A549 (cell line): ENCODE results near the gene LHX1. TPM values are rescaled to one million over a fixed set of nuclear protein-coding genes. Genes with fewer than 3 reads are reported as not detected.

Experiments
- ATAC-seq, 2 experiments: fragments of 200-7000 bp in 1 of 2; fragments of >200 bp in 1 of 2; cut with Nextera tagmentation in 1 of 2; cut with Tn5 transposase in 1 of 2; 3 replicates each; pipeline versions ENCODE4 v1.8.0 to v1.9.1; 2018 to 2020; ENCODE audit warnings: mild to moderate bottlenecking in 1 of 2, moderate library complexity in 1 of 2
- CTCF ChIA-PET: fragments of 300-600 bp; sonication (Branson Sonifier 250); formaldehyde crosslinking; extraction: SDS; loops from one replicate; lab custom pipeline; 2021; ENCODE audit warnings: antibody characterized with exemption, inconsistent platforms; lab: Yijun Ruan, JAX
- POLR2A ChIA-PET: fragments of 350-600 bp; formaldehyde crosslinking; extraction: SDS; loops from one replicate; lab custom pipeline; 2021; ENCODE audit warnings: antibody characterized with exemption, inconsistent platforms; lab: Yijun Ruan, JAX
- DNase-seq, 2 experiments: peaks; one replicate each; pipeline versions ENCODE4 v3.0.0 to v3.0.0-alpha.2; 2011 to 2016; ENCODE audit warnings: low read depth in 1 of 2, low spot score in 1 of 2
- FAIRE-seq: peaks from 2 replicates; lab custom pipeline; 2011; peaks lifted over from hg19 to GRCh38; lab: Jason Lieb, UNC
- H3K27ac ChIP-seq, 2 experiments: fragments of >200 bp; sonication (Bioruptor Twin); formaldehyde crosslinking; 3 replicates each; pipeline ENCODE4 v1.5.1; 2016 to 2017
- H3K4me1 ChIP-seq: fragments of >200 bp; sonication (Bioruptor Twin); formaldehyde crosslinking; 3 replicates; pipeline ENCODE4 v1.6.1; 2016
- H3K4me2 ChIP-seq: fragments of >200 bp; sonication (Bioruptor Twin); formaldehyde crosslinking; 3 replicates; pipeline ENCODE4 v1.6.1; 2016
- H3K4me3 ChIP-seq: fragments of >200 bp; sonication (Bioruptor Twin); formaldehyde crosslinking; 3 replicates; pipeline ENCODE4 v1.5.1; 2016
- H3K9me3 ChIP-seq: fragments of >200 bp; sonication (Bioruptor Twin); formaldehyde crosslinking; 3 replicates; pipeline ENCODE4 v1.6.1; 2016
- CHD2 ChIP-seq: fragments of 150-350 bp; IDR thresholded peaks from 2 replicates; pipeline ENCODE4 v1.6.1; 2014; ENCODE audit warnings: low read length; ENCODE audit not compliant: partially characterized antibody
- EHMT2 ChIP-seq: fragments of 200-600 bp; sonication (generic); IDR thresholded peaks from 2 replicates; pipeline ENCODE4 v1.6.1; 2016; ENCODE audit warnings: antibody characterized with exemption, low read depth, mild to moderate bottlenecking, moderate library complexity
- EP300 ChIP-seq, 2 experiments: fragments of >200 bp; sonication (Bioruptor Twin); formaldehyde crosslinking; IDR thresholded peaks; 2 replicates in 1 of 2; 3 replicates in 1 of 2; pipeline ENCODE4 v1.6.1; 2016 to 2017
- FOSL2 ChIP-seq, 2 experiments: fragments of 450-650 bp in 1 of 2; fragments of >200 bp in 1 of 2; sonication (Bioruptor Twin) in 1 of 2; formaldehyde crosslinking; IDR thresholded peaks; 2 replicates each; pipeline versions ENCODE4 v1.5.0 to v1.6.1; 2016 to 2020; ENCODE audit warnings: mild to moderate bottlenecking in 1 of 2, moderate library complexity in 1 of 2
- GATA3 ChIP-seq: IDR thresholded peaks from 2 replicates; pipeline ENCODE4 v1.6.1; 2012; ENCODE audit warnings: borderline replicate concordance
- HOXA7 ChIP-seq: fragments of 250-450 bp; sonication (Bioruptor Pico); IDR thresholded peaks from 2 replicates; pipeline ENCODE4 v1.5.0; 2020; ENCODE audit warnings: mild to moderate bottlenecking, moderate library complexity
- JUN ChIP-seq, 2 experiments: fragments of >200 bp; sonication (Bioruptor Twin); formaldehyde crosslinking; IDR thresholded peaks; 2 replicates in 1 of 2; 3 replicates in 1 of 2; pipeline ENCODE4 v1.6.1; 2016 to 2017
- KDM5A ChIP-seq: fragments of 200-600 bp; sonication (generic); IDR thresholded peaks from 2 replicates; pipeline ENCODE4 v1.6.1; 2016; ENCODE audit warnings: antibody characterized with exemption, mild to moderate bottlenecking
- MAFK ChIP-seq: fragments of 450-650 bp; IDR thresholded peaks from 2 replicates; pipeline ENCODE4 v1.6.1; 2014; ENCODE audit not compliant: partially characterized antibody
- MAX ChIP-seq: IDR thresholded peaks from 2 replicates; pipeline ENCODE4 v1.6.1; 2012
- NPAS2 ChIP-seq: fragments of 250-450 bp; sonication (Bioruptor Pico); IDR thresholded peaks from 2 replicates; pipeline ENCODE4 v1.8.0; 2022; ENCODE audit warnings: mild to moderate bottlenecking, moderate library complexity, borderline replicate concordance
- NR3C1 ChIP-seq: fragments of >200 bp; sonication (Bioruptor Twin); formaldehyde crosslinking; IDR thresholded peaks from 3 replicates; pipeline ENCODE4 v1.6.1; 2017
- PBX3 ChIP-seq: IDR thresholded peaks from 2 replicates; pipeline ENCODE4 v1.6.1; 2012
- RNF2 ChIP-seq: fragments of 200-600 bp; sonication (generic); IDR thresholded peaks from 2 replicates; pipeline ENCODE4 v1.6.1; 2016; ENCODE audit warnings: low read depth, mild to moderate bottlenecking, antibody characterized with exemption, moderate library complexity, borderline replicate concordance
- SMC3 ChIP-seq: fragments of >200 bp; sonication (Bioruptor Twin); formaldehyde crosslinking; IDR thresholded peaks from 3 replicates; pipeline ENCODE4 v1.6.1; 2018; ENCODE audit warnings: inconsistent platforms
- SREBF2 ChIP-seq: fragments of 450-650 bp; IDR thresholded peaks from 2 replicates; pipeline ENCODE4 v1.6.1; 2014; ENCODE audit warnings: mild to moderate bottlenecking, moderate library complexity
- TFCP2L1 ChIP-seq: fragments of 250-450 bp; sonication (Bioruptor Pico); IDR thresholded peaks from 2 replicates; pipeline ENCODE4 v1.5.0; 2021; ENCODE audit warnings: mild to moderate bottlenecking
- ZFP36 ChIP-seq: fragments of 450-650 bp; IDR thresholded peaks from 2 replicates; pipeline ENCODE4 v1.6.1; 2014; ENCODE audit warnings: borderline replicate concordance; ENCODE audit not compliant: partially characterized antibody
- ZSCAN20 ChIP-seq: fragments of 250-450 bp; sonication (Bioruptor Pico); IDR thresholded peaks from 2 replicates; pipeline ENCODE4 v1.8.0; 2022; ENCODE audit warnings: mild to moderate bottlenecking, moderate library complexity
- WGBS: methylation state at CpG from one replicate; pipeline ENCODE4 v1.1.6; 2017; ENCODE audit errors: missing lambda C conversion rate; 5-methylcytosine and 5-hydroxymethylcytosine counted together
- polyA plus RNA-seq, 4 experiments: library from polyadenylated mRNA; depleted of rRNA in 3 of 4; stranded (reverse); fragments of >200 nt; fragmentation: RNase III in 1 of 4; extraction: RNeasy Plus Mini Kit Qiagen cat#74134 plus additional on column Dnase treatment in 1 of 4; gene quantifications; 2 replicates in 3 of 4; 3 replicates in 1 of 4; pipeline ENCODE4 v1.2.3, GENCODE V29; 2011 to 2017
- TF ChIP-seq, protein P1 (sequence below): fragments of 150-350 bp; IDR thresholded peaks from 2 replicates; pipeline ENCODE4 v1.6.1; 2014; ENCODE audit warnings: low read depth, mild to moderate bottlenecking, low read length
- TF ChIP-seq, protein P2 (sequence below): fragments of >200 bp; sonication (Bioruptor Twin); formaldehyde crosslinking; IDR thresholded peaks from 2 replicates; pipeline ENCODE4 v1.6.1; 2016
- TF ChIP-seq, protein P3 (sequence below): fragments of 200-600 bp; sonication (generic); IDR thresholded peaks from 2 replicates; pipeline ENCODE4 v1.6.1; 2016; ENCODE audit warnings: antibody characterized with exemption, mild to moderate bottlenecking, moderate library complexity

Gene LHX1
- polyA plus RNA-seq, 2 of the 4 experiments (the other 2 are of a cell fraction) = 0.53 to 2.2 TPM

DNA sequence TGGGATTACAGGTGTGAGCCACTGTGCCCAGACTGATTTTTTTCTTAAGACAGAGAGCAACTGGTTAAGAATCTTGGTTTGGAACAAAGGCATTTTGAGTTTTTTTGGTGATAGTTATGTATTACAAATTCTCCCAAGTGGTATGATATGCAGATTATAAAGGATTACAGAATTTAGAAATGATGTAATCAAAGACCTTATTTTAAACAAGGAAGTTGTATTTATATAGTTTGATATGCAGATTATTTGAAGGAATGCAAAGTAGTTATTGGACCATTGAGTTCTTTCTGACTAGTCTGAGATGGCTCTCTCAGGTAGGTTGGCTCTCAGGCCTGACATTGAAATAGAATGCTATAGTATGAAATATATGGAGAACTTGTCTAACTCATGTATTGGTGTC, 46.3 kb downstream of the LHX1 start:
- POLR2A ChIA-PET = no interaction called here
- Histone ChIP-seq H3K4me1 (peaks cover 25% of the 10 kb centered on the region), H3K4me2 (no peak overlapping the region), H3K4me3 (no peak overlapping the region)
- no peak for TF ChIP-seq ZFP36
- TF ChIP-seq SMC3 = no peak
- no peak for TF ChIP-seq NR3C1
- TF ChIP-seq EHMT2 = no peak
- no peak for TF ChIP-seq TFCP2L1 (CRISPR knock-in tag)
- no peak for TF ChIP-seq NPAS2 (CRISPR knock-in tag)
- TF ChIP-seq SREBF2 = no peak
- TF ChIP-seq MAFK = no peak
- no peak for TF ChIP-seq KDM5A
- TF ChIP-seq CHD2 = no peak
- TF ChIP-seq EP300 (IDR thresholded peaks at IDR 0.05) = no peak
- TF ChIP-seq PBX3 = no peak
- TF ChIP-seq, protein P1, sequence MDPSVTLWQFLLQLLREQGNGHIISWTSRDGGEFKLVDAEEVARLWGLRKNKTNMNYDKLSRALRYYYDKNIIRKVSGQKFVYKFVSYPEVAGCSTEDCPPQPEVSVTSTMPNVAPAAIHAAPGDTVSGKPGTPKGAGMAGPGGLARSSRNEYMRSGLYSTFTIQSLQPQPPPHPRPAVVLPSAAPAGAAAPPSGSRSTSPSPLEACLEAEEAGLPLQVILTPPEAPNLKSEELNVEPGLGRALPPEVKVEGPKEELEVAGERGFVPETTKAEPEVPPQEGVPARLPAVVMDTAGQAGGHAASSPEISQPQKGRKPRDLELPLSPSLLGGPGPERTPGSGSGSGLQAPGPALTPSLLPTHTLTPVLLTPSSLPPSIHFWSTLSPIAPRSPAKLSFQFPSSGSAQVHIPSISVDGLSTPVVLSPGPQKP = no peak
- no peak for TF ChIP-seq GATA3
- TF ChIP-seq, all 56 proteins: peak for 0
- ATAC-seq (no peak), DNase-seq (no peak), FAIRE-seq (no peak)
- CTCF ChIA-PET = no interaction called here
- Histone ChIP-seq H3K27ac (no peak overlapping the region), H3K9me3 (no peaks in the 10 kb centered on the region)

DNA sequence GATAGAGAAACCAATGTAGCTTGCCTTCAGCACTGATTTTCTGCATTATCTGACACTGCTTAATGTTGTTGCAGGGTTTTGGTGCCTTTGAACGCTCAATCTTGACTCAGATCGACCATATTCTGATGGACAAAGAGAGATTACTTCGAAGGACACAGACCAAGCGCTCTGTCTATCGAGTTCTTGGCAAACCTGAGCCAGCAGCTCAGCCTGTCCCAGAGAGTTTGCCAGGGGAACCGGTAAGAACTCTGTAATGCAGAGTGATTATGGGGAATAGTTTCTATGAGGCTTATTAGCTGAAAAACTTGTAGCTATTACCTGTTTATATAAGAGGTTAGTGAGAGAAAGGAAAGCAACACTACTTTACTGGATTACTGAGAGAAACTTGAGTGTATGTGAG, 51.9 kb downstream of the LHX1 start:
- POLR2A ChIA-PET = no interaction called here
- FAIRE-seq = no peak
- no peaks in the 10 kb centered on the region for H3K4me1 ChIP-seq
- no peaks in the 10 kb centered on the region for H3K9me3 ChIP-seq
- 91% methylated on average over 6 of the region's 6 CpGs for WGBS
- DNase-seq = no peak
- H3K4me3 ChIP-seq = no peak overlapping the region
- H3K4me2 ChIP-seq = no peak overlapping the region
- H3K27ac ChIP-seq = no peak overlapping the region
- no peak for ATAC-seq
- CTCF ChIA-PET = interaction anchor here (0.9 to 1.4 kb wide), 4 partner anchors 12 to 360 kb away, joined by 3 to 4 read pairs (median 4); no protein-coding TSS in a partner anchor
- TF ChIP-seq JUN (IDR thresholded peaks at IDR 0.05) = no peak
- TF ChIP-seq MAX = no peak
- TF ChIP-seq RNF2 = no peak

- H3K4me1 ChIP-seq = no peaks in the 10 kb centered on the region
- no peak overlapping the region for H3K4me3 ChIP-seq
- ATAC-seq = no peak
- TF ChIP-seq, protein P2, sequence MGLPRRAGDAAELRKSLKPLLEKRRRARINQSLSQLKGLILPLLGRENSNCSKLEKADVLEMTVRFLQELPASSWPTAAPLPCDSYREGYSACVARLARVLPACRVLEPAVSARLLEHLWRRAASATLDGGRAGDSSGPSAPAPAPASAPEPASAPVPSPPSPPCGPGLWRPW = no peak
- TF ChIP-seq, protein P3, sequence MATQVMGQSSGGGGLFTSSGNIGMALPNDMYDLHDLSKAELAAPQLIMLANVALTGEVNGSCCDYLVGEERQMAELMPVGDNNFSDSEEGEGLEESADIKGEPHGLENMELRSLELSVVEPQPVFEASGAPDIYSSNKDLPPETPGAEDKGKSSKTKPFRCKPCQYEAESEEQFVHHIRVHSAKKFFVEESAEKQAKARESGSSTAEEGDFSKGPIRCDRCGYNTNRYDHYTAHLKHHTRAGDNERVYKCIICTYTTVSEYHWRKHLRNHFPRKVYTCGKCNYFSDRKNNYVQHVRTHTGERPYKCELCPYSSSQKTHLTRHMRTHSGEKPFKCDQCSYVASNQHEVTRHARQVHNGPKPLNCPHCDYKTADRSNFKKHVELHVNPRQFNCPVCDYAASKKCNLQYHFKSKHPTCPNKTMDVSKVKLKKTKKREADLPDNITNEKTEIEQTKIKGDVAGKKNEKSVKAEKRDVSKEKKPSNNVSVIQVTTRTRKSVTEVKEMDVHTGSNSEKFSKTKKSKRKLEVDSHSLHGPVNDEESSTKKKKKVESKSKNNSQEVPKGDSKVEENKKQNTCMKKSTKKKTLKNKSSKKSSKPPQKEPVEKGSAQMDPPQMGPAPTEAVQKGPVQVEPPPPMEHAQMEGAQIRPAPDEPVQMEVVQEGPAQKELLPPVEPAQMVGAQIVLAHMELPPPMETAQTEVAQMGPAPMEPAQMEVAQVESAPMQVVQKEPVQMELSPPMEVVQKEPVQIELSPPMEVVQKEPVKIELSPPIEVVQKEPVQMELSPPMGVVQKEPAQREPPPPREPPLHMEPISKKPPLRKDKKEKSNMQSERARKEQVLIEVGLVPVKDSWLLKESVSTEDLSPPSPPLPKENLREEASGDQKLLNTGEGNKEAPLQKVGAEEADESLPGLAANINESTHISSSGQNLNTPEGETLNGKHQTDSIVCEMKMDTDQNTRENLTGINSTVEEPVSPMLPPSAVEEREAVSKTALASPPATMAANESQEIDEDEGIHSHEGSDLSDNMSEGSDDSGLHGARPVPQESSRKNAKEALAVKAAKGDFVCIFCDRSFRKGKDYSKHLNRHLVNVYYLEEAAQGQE = no peak
- TF ChIP-seq FOSL2 (IDR thresholded peaks at IDR 0.05) (no peak), FOSL2 (CRISPR knock-in tag; IDR thresholded peaks at IDR 0.05) (no peak), ZSCAN20 (CRISPR knock-in tag) (no peak), HOXA7 (CRISPR knock-in tag) (no peak)
- TF ChIP-seq, all 56 proteins: peak for 0
- CTCF ChIA-PET = interaction anchor here (0.6 to 1.4 kb wide), 5 partner anchors 14 to 365 kb away, joined by 3 to 5 read pairs (median 3); no protein-coding TSS in a partner anchor
- DNase-seq (no peak), FAIRE-seq (no peak)
- 80% methylated on average over 2 of the region's 2 CpGs for WGBS
- Histone ChIP-seq H3K9me3 (peaks cover 14% of the 10 kb centered on the region; the same call in 1 of the 3 replicates), H3K27ac (no peak overlapping the region), H3K4me2 (no peak overlapping the region)
- POLR2A ChIA-PET = no interaction called here
These were observed 55.4 kb downstream of the LHX1 start for GRCh38 chr17:36992701-36993100.
